Adrenal gland (tissue), 12 donors: ENCODE results near the gene CLASP1. TPM values are rescaled to one million over a fixed set of nuclear protein-coding genes. Genes with fewer than 3 reads are reported as not detected.
"Not testable (repeated sequence)": the region's sequence is repeated elsewhere in the genome, so short reads cannot be mapped to it uniquely, and the experiment has no call there.

Experiments used
- DNase-seq, 7 donors: peaks; one replicate each; pipeline ENCODE4 v3.0.0-alpha.2; 2019 to 2020
- H3K27ac ChIP-seq, 5 donors: fragments of 200-600 bp; sonication (generic) in 4 of 5; 1 replicate in 3 of 5; 2 replicates in 2 of 5; pipeline versions ENCODE4 v1.5.1 to v1.8.0; 2016 to 2020; ENCODE audit warnings: mild to moderate bottlenecking in 1 of 5
- H3K27me3 ChIP-seq: fragments of 200-600 bp; 2 replicates; pipeline ENCODE4 v1.8.0; 2021
- H3K36me3 ChIP-seq, 2 donors: fragments of 200-600 bp; replicated peaks in 1 of 2; 1 replicate in 1 of 2; 2 replicates in 1 of 2; pipeline versions ENCODE4 v1.5.1 to v1.8.0; 2018 to 2022
- H3K4me1 ChIP-seq, 2 donors: fragments of 200-600 bp; replicated peaks in 1 of 2; 1 replicate in 1 of 2; 2 replicates in 1 of 2; pipeline versions ENCODE4 v1.5.1 to v1.8.0; 2018 to 2021
- H3K4me3 ChIP-seq, 4 donors: fragments of 200-600 bp; sonication (generic) in 3 of 4; one replicate each; pipeline ENCODE4 v1.5.1; 2016 to 2018
- H3K9me3 ChIP-seq, 3 donors: fragments of 200-600 bp; sonication (generic) in 1 of 3; replicated peaks in 1 of 3; 1 replicate in 2 of 3; 2 replicates in 1 of 3; pipeline versions ENCODE4 v1.5.1 to v1.8.0; 2016 to 2021
- POLR2A ChIP-seq, 2 donors: fragments of 450-650 bp; IDR thresholded peaks; one replicate each; pipeline ENCODE4 v1.6.1; 2017; ENCODE audit warnings: antibody characterized with exemption in 2 of 2, mild to moderate bottlenecking in 2 of 2, moderate library complexity in 1 of 2
- WGBS, 4 donors: extraction: QIAGEN DNeasy Blood & Tissue Kit in 2 of 4; methylation state at CpG; one replicate each; pipeline versions ENCODE4 v1.1.5 to v1.1.7; 2013 to 2017; 5-methylcytosine and 5-hydroxymethylcytosine counted together
- intact Hi-C, 2 donors: fragments of 100-400 bp; cut with DNase I; formaldehyde crosslinking; loops; one replicate each; pipeline versions ENCODE4 v1.14.1 to v1.15.0; 2022 to 2023
- polyA plus RNA-seq, 3 donors: library from polyadenylated mRNA; stranded (reverse); fragments of 200-250 nt in 2 of 3; fragments of 350-450 nt in 1 of 3; fragmentation: Illumina TruSeq in 1 of 3; extraction: RNeasy Lipid Tissue Mini Kit (QIAGEN cat#74804) in 1 of 3; gene quantifications; one replicate each; pipeline ENCODE4 v1.2.3, GENCODE V29; 2013 to 2014
- total RNA-seq, 9 donors: library from RNA; depleted of rRNA in 4 of 9; stranded (reverse); fragments of >200 nt in 4 of 9; fragments of 120-200 nt in 1 of 9; fragmentation: NEBNext Ultra II Directional in 1 of 9; extraction: Animal tissue kit (Norgen Biotek cat#: 25700) in 1 of 9; gene quantifications; one replicate each; pipeline versions ENCODE4 v1.1.0 to v1.2.4, GENCODE V29; 2013 to 2023
- TF ChIP-seq, protein P1 (sequence below), 6 experiments: fragments of 450-650 bp in 4 of 6; fragments of 200-600 bp in 2 of 6; sonication (generic) in 1 of 6; IDR thresholded peaks; 1 replicate in 5 of 6; 2 replicates in 1 of 6; pipeline versions ENCODE4 v1.5.1 to v1.8.0; 2016 to 2021; ENCODE audit warnings: antibody characterized with exemption in 6 of 6, mild to moderate bottlenecking in 2 of 6, moderate library complexity in 1 of 6
- donor health status: healthy with polysubstance abuse.
- donor health status: Bipolar disorder and iron deficiency.
- donor health status: DM: yes; HTN: yes; CAD: no.
- donor health status: DM: no; HTN: no; CAD: no.
- donor health status: DM: no; HTN: no; CAD: no.
- donor health status: DM: yes; HTN: yes; CAD: no.

Gene CLASP1
- total and polyA plus RNA-seq, 12 donors = 14.9 to 66.1 (median 53.4) TPM

DNA sequence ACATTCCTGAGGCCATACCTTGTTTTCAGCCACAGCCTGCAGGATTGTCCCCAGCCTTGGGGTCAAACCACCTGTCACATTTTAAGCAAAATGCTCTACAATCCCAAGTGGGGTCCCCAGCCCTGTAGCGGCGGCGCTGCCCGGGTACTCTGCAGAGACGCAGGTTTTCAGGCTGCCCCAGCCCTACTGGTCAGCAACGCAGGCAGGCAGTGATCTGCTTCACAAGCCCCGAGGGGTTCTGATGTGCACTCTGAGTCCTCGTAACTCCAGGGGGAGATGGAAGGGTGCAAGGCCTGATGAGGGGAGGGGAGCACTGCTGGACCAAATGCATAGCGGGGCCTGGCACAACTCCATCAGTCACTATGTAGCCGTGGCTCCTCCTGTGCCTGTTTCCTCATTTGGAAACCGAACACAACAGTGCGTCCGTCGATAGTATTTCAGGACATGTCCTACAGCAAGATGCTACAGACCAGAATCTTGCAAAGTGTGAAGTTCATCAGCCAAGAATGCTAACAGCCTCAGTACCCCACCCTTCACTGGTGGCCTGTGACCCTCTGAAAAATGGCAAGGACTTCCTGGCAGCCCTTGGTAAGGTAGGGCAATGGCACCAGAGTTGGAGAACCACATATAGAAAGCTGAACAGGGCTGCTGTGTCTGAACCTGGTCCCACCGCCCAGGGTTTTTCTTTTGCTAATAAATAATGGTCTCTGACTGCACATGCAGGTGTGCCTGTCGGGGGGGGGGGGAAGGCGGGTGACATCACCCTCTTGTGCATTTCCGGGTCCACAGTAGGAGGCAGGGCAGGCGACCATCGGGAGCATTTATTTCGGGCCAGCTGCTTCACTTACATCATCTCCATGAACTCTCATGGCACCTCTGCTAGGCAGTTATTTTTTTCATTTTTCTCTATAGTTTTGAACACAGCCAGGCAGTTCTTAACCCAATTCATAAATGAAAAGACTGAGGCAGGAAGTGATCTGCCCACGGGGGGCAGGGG is 313.7 kb downstream of the CLASP1 start:
- Histone ChIP-seq H3K27me3 (no peaks in the 10 kb centered on the region), H3K36me3 (peaks cover 0 to 25% of the 10 kb centered on the region in 2 donors), H3K4me3 (no peak overlapping the region), H3K9me3 (no peaks in the 10 kb centered on the region), H3K4me1 (no peaks in the 10 kb centered on the region), H3K27ac (no peak overlapping the region)
- intact Hi-C loops = no loop called here
- peak in 1 of 7 donors; percentile 46 for DNase-seq
- TF ChIP-seq, protein P1, sequence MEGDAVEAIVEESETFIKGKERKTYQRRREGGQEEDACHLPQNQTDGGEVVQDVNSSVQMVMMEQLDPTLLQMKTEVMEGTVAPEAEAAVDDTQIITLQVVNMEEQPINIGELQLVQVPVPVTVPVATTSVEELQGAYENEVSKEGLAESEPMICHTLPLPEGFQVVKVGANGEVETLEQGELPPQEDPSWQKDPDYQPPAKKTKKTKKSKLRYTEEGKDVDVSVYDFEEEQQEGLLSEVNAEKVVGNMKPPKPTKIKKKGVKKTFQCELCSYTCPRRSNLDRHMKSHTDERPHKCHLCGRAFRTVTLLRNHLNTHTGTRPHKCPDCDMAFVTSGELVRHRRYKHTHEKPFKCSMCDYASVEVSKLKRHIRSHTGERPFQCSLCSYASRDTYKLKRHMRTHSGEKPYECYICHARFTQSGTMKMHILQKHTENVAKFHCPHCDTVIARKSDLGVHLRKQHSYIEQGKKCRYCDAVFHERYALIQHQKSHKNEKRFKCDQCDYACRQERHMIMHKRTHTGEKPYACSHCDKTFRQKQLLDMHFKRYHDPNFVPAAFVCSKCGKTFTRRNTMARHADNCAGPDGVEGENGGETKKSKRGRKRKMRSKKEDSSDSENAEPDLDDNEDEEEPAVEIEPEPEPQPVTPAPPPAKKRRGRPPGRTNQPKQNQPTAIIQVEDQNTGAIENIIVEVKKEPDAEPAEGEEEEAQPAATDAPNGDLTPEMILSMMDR (IDR thresholded peaks at IDR 0.05) = no peak
- no peak for TF ChIP-seq POLR2A (IDR thresholded peaks at IDR 0.05)
- 61 to 70% (median 66%) methylated on average over 16 to 22 of the region's 22 CpGs for WGBS, 4 donors

DNA sequence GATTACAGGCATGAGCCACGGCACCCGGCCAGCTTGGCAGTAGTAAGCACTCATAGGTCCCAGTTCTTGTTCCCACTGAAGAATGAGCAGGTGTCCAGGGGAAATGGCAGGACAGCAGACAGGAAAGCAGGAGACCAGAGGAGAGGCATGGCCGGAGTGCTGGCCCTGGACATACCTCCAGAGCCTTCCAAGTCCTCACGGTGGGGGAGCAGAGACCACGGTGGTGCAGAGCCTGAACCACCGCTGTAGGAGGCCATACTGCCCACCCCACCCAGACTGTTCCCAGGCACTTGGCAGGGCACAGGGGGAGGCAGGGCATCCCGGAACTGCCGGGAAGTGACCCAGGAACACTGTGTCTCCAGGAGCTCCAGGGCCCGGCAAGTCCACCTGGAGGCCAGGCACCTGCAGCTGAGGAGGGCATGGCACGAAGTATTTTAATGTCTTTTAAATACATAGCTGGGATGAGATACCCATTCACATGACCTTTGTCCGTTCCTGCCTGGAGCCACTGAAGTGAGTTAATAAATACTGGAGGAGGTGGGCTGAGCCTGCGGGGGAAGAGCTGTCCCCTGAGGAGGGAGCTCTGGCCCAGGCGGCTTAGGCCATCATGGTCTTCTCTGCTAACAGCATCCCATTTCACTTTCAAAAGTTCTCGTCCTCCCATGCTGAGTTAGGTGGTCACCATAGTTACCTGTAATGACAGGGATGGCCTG is 314.5 kb downstream of the CLASP1 start:
- Histone ChIP-seq H3K27me3 (no peaks in the 10 kb centered on the region), H3K4me3 (no peak overlapping the region), H3K27ac (no peak overlapping the region), H3K4me1 (no peaks in the 10 kb centered on the region), H3K9me3 (no peaks in the 10 kb centered on the region), H3K36me3 (peaks cover 0 to 16% of the 10 kb centered on the region in 2 donors)
- TF ChIP-seq POLR2A (IDR thresholded peaks at IDR 0.05) = no peak
- 78 to 86% (median 81%) methylated on average over 11 to 14 of the region's 14 CpGs for WGBS, 4 donors
- intact Hi-C loops = no loop called here
- DNase-seq = no peak

GRCh38 chr2:121333834-121334558 is 315.3 kb downstream of the CLASP1 start:
- Histone ChIP-seq H3K36me3 (peaks cover 0 to 9% of the 10 kb centered on the region in 2 donors), H3K27ac (no peak overlapping the region), H3K9me3 (no peaks in the 10 kb centered on the region), H3K4me3 (no peak overlapping the region), H3K27me3 (no peaks in the 10 kb centered on the region), H3K4me1 (no peaks in the 10 kb centered on the region)
- intact Hi-C loops = no loop called here
- TF ChIP-seq POLR2A (IDR thresholded peaks at IDR 0.05) = no peak
- TF ChIP-seq, protein P1 (IDR thresholded peaks at IDR 0.05) = no peak
- 71 to 89% (median 78%) methylated on average over 5 to 12 of the region's 12 CpGs for WGBS, 4 donors
- peak in 1 of 7 donors; percentile 25 for DNase-seq

GRCh38 chr2:121333231-121333630 is 316.0 kb downstream of the CLASP1 start:
- Histone ChIP-seq H3K27me3 (no peaks in the 10 kb centered on the region), H3K36me3 (peaks cover 0 to 5% of the 10 kb centered on the region in 2 donors), H3K4me1 (no peaks in the 10 kb centered on the region), H3K9me3 (no peaks in the 10 kb centered on the region), H3K27ac (no peak overlapping the region), H3K4me3 (no peak overlapping the region)
- TF ChIP-seq POLR2A (IDR thresholded peaks at IDR 0.05) = no peak
- TF ChIP-seq, protein P1 (IDR thresholded peaks at IDR 0.05) = no peak
- intact Hi-C loops = no loop called here
- WGBS, 4 donors = 70 to 83% (median 76%) methylated on average over 16 to 17 of the region's 17 CpGs
- peak in 1 of 7 donors; percentile 30 for DNase-seq

- H3K27me3 ChIP-seq, H3K27ac ChIP-seq, intact Hi-C loops, H3K4me1 ChIP-seq, H3K4me3 ChIP-seq, H3K36me3 ChIP-seq, H3K9me3 ChIP-seq: not testable (repeated sequence)
- peak in 2 of 7 donors; percentile 8 to 10 for DNase-seq
- WGBS, 4 donors = 84 to 86% (median 85%) methylated on average over 8 of the region's 8 CpGs
Observed at GRCh38 chr2:121331324-121331723, 317.9 kb downstream of the CLASP1 start.
